Measurements from ENCODE around the gene CD44.

CD44 gene

GRCh38 chr11:35262056-35262455, 123.1 kb downstream of the CD44 start:
- no peak for DNase-seq (ENCODE audit: low spot score)

- no peak for DNase-seq (ENCODE audit: low spot score)
Measured at GRCh38 chr11:35262735-35263134, 123.8 kb downstream of the CD44 start.

- no peak for DNase-seq (ENCODE audit: low spot score)
Measured at GRCh38 chr11:35265755-35266454, 126.9 kb downstream of the CD44 start.

GRCh38 chr11:35267504-35267903, 128.5 kb downstream of the CD44 start:
- DNase-seq (ENCODE audit: low spot score) = no peak

GRCh38 chr11:35270342-35270741, 131.4 kb downstream of the CD44 start:
- no peak for DNase-seq (ENCODE audit: low spot score)

GRCh38 chr11:35271031-35271430, 132.1 kb downstream of the CD44 start:
- no peak for DNase-seq (ENCODE audit: low spot score)

GRCh38 chr11:35272391-35272902, 133.5 kb downstream of the CD44 start:
- DNase-seq (ENCODE audit: low spot score) = peak; percentile 13

GRCh38 chr11:35274909-35275785, 136.2 kb downstream of the CD44 start:
- no peak for DNase-seq (ENCODE audit: low spot score)

- DNase-seq (ENCODE audit: low spot score) = no peak
Measured at GRCh38 chr11:35275786-35276170, 136.8 kb downstream of the CD44 start.

- no peak for DNase-seq (ENCODE audit: low spot score)
Measured at GRCh38 chr11:35276396-35277145, 137.6 kb downstream of the CD44 start.

GRCh38 chr11:35277827-35278226, 138.9 kb downstream of the CD44 start:
- no peak for DNase-seq (ENCODE audit: low spot score)

- no peak for DNase-seq (ENCODE audit: low spot score)
Measured at GRCh38 chr11:35280727-35281126, 141.8 kb downstream of the CD44 start.

- no peak for DNase-seq (ENCODE audit: low spot score)
Measured at GRCh38 chr11:35281169-35281688, 142.3 kb downstream of the CD44 start.

All from germinal center (tissue), 1 donor.